ENCODE data around the gene DNAH9.

DNA sequence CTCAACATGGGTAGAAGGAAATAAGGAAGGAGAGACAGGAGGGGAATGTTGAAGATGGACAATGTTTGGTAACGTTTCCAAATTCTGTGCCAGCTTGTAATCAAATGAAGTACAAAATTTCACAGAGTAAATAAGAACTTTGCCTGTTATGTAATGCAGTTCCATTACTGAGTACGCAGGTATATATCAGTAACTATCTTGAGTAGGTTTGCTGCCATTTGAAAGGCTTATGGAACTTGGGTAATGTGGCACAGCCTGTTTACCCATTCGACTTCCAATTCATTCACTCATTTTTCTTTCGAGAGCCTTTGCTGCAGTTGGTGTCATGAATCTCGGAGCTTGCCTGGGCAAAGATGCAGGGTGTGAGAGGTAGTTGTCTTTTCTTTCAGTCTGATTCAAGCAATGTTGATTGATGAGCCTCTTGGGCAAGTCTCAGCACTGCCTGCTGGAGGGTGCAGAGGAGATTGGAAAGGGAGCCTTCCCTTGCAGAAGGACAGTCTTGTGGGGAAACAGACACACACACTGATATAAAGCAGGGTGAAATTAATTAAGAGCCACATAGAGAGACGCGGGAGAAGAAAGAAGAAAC is 345.6 kb downstream of the DNAH9 start:
- TF ChIP-seq, protein P1, sequence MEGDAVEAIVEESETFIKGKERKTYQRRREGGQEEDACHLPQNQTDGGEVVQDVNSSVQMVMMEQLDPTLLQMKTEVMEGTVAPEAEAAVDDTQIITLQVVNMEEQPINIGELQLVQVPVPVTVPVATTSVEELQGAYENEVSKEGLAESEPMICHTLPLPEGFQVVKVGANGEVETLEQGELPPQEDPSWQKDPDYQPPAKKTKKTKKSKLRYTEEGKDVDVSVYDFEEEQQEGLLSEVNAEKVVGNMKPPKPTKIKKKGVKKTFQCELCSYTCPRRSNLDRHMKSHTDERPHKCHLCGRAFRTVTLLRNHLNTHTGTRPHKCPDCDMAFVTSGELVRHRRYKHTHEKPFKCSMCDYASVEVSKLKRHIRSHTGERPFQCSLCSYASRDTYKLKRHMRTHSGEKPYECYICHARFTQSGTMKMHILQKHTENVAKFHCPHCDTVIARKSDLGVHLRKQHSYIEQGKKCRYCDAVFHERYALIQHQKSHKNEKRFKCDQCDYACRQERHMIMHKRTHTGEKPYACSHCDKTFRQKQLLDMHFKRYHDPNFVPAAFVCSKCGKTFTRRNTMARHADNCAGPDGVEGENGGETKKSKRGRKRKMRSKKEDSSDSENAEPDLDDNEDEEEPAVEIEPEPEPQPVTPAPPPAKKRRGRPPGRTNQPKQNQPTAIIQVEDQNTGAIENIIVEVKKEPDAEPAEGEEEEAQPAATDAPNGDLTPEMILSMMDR (IDR thresholded peaks at IDR 0.05) = no peak
- no peak for TF ChIP-seq POLR2A (IDR thresholded peaks at IDR 0.05)

Data from right lobe of liver (tissue), 4 donors.